ENCODE results near the gene PKNOX1. TPM values are rescaled to one million over a fixed set of nuclear protein-coding genes. Genes with fewer than 3 reads are reported as not detected.
"Not testable (repeated sequence)": the region's sequence is repeated elsewhere in the genome, so short reads cannot be mapped to it uniquely, and the experiment has no call there.

PKNOX1 gene
- total and polyA plus RNA-seq, 2 donors (not counting 1 experiment from before 2014, with no cell fraction given): 12.2 to 43.8 TPM

DNA sequence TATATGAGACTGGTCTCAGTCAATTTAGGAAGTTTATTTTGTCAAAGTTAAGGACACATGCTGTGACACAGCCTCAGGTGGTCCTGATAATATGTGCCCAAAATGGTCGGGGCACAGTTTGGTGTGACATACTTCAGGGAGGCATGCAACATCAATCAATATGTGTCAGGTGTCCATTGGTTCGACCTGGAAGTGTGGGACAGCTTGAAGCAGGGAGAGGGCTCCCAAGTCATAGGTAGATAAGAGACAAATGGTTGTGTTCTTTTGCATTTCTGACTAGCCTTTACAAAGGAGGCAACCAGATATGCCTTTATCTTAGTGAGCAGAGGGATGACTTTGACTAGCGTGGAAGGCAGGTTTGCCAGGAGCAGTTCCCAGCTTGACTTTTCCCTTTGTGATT is 44.4 kb upstream of the PKNOX1 start:
- no peak overlapping the region for H3K27ac ChIP-seq (ENCODE audit: insufficient read depth, low read length)
- no peaks in the 10 kb centered on the region for H3K4me1 ChIP-seq (ENCODE audit: control insufficient read depth, extremely low read depth, insufficient read depth, low read length)
- no peaks in the 10 kb centered on the region for H3K79me2 ChIP-seq (ENCODE audit: control insufficient read depth, insufficient read depth, low read length)
- H3K9ac ChIP-seq (ENCODE audit: insufficient read depth, low read length): no peak overlapping the region
- H2AFZ ChIP-seq (ENCODE audit: low read length): no peak overlapping the region
- H3K4me2 ChIP-seq (ENCODE audit: extremely low read depth, insufficient read depth, low read length): no peak overlapping the region
- no peaks in the 10 kb centered on the region for H3K9me3 ChIP-seq (ENCODE audit: control insufficient read depth, insufficient read depth, low read depth, low read length)
- H4K20me1 ChIP-seq (ENCODE audit: control insufficient read depth, extremely low read depth, insufficient read depth, low read length): no peaks in the 10 kb centered on the region
- H3K4me3 ChIP-seq (replicated peaks in 1 of 4; ENCODE audit: control extremely low read depth in 1 of 4, insufficient read depth in 1 of 4, low read depth in 3 of 4, low read length in 4 of 4): no peak overlapping the region
- no peak for TF ChIP-seq EZH2 (IDR thresholded peaks at IDR 0.05; ENCODE audit: low read length, missing control alignments)
- TF ChIP-seq, protein P1, sequence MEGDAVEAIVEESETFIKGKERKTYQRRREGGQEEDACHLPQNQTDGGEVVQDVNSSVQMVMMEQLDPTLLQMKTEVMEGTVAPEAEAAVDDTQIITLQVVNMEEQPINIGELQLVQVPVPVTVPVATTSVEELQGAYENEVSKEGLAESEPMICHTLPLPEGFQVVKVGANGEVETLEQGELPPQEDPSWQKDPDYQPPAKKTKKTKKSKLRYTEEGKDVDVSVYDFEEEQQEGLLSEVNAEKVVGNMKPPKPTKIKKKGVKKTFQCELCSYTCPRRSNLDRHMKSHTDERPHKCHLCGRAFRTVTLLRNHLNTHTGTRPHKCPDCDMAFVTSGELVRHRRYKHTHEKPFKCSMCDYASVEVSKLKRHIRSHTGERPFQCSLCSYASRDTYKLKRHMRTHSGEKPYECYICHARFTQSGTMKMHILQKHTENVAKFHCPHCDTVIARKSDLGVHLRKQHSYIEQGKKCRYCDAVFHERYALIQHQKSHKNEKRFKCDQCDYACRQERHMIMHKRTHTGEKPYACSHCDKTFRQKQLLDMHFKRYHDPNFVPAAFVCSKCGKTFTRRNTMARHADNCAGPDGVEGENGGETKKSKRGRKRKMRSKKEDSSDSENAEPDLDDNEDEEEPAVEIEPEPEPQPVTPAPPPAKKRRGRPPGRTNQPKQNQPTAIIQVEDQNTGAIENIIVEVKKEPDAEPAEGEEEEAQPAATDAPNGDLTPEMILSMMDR (conservative IDR thresholded peaks at IDR 0.05 in 1 of 2, IDR thresholded peaks at IDR 0.05 in 1 of 2; ENCODE audit: low read depth in 1 of 2, low read length in 2 of 2): no peak
- DNase-seq (ENCODE audit: low read depth in 2 of 2): no peak
- no peaks in the 10 kb centered on the region for H3K27me3 ChIP-seq (ENCODE audit: control insufficient read depth, insufficient read depth, low read length)
- H3K36me3 ChIP-seq (ENCODE audit: control insufficient read depth, insufficient read depth, low read length): no peaks in the 10 kb centered on the region

DNA sequence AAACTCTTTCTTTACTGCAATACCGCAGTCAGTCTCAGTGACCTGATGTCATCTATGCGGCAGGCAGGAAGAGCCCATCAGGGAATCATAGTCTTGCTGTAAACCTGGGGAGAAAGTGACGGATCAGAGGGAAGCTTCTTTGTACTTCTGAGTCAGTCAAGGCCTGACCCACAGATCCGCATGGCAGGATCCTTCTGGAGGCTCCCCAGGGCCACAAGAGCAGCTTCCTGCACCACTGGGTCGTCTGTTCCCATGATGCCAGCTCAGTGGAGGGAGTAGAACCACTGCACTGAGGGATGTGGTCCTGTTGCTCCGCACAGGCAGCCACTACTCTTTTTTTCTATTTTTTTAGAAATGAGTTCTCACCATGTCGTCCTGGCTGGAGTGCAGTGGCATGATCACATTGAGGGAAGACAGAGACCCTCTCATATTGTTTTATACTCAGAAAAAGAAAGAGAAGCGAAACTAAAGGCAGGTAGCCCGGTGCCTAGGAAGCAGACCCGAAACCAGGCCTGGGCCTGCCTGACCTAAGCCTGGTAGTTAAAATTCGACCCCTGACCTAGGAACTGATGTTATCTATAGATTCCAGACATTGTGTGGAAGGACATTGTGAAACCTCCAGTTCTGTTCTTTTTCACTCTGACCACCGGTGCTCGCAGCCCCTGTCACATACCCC is 42.7 kb upstream of the PKNOX1 start:
- no peaks in the 10 kb centered on the region for H3K79me2 ChIP-seq (ENCODE audit: control insufficient read depth, insufficient read depth, low read length)
- H4K20me1 ChIP-seq (ENCODE audit: control insufficient read depth, extremely low read depth, insufficient read depth, low read length): no peaks in the 10 kb centered on the region
- TF ChIP-seq EZH2 (IDR thresholded peaks at IDR 0.05; ENCODE audit: low read length, missing control alignments): no peak
- TF ChIP-seq, protein P1 (conservative IDR thresholded peaks at IDR 0.05 in 1 of 2, IDR thresholded peaks at IDR 0.05 in 1 of 2; ENCODE audit: low read depth in 1 of 2, low read length in 2 of 2): no peak
- H3K4me1 ChIP-seq (ENCODE audit: control insufficient read depth, extremely low read depth, insufficient read depth, low read length): no peaks in the 10 kb centered on the region
- H3K27me3 ChIP-seq (ENCODE audit: control insufficient read depth, insufficient read depth, low read length): no peaks in the 10 kb centered on the region
- no peaks in the 10 kb centered on the region for H3K36me3 ChIP-seq (ENCODE audit: control insufficient read depth, insufficient read depth, low read length)
- no peak overlapping the region for H3K9ac ChIP-seq (ENCODE audit: insufficient read depth, low read length)
- H3K9me3 ChIP-seq (ENCODE audit: control insufficient read depth, insufficient read depth, low read depth, low read length): no peaks in the 10 kb centered on the region
- H2AFZ ChIP-seq (ENCODE audit: low read length): no peak overlapping the region
- H3K4me2 ChIP-seq (ENCODE audit: extremely low read depth, insufficient read depth, low read length): no peak overlapping the region
- no peak overlapping the region for H3K4me3 ChIP-seq (replicated peaks in 1 of 4; ENCODE audit: control extremely low read depth in 1 of 4, insufficient read depth in 1 of 4, low read depth in 3 of 4, low read length in 4 of 4)
- H3K27ac ChIP-seq (ENCODE audit: insufficient read depth, low read length): no peak overlapping the region
- no peak for DNase-seq (ENCODE audit: low read depth in 2 of 2)

DNA sequence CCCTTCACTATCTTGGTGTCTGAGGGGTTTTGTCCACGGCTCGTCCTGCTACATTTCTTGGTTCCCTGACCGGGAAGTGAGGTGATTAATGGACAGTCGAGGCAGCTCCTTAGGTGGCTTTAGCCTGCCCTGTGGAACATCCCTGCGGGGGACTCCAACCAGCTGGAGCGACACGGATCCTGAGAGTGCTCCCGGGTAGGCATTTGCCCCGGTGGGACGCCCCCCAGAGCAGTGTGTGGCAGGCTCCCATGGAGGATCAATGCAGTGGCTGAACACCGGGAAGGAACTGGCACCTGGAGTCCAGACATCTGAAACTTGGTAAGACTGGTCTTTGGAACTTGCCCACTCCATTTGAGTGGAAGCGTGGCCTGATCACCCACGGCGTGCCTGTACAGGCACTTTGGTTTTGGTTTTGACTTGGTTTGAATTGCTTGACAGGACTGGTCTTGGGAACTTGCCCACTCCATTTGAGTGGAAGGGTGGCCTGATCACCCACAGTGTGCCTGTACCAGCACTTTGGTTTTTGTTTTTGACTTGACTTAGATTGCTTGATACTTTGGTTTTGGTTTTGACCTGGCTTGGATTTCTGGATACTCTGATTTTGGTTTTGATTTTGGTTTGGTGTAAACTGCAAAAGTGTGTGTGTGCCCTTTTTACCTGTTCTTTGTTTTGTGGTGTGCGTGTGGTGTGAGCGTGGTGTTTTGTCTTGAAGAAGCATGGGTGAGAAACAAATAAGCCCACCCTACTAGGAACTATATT is 41.8 kb upstream of the PKNOX1 start:
- H3K36me3 ChIP-seq (ENCODE audit: control insufficient read depth, insufficient read depth, low read length); H4K20me1 ChIP-seq (ENCODE audit: control insufficient read depth, extremely low read depth, insufficient read depth, low read length); H2AFZ ChIP-seq (ENCODE audit: low read length); H3K79me2 ChIP-seq (ENCODE audit: control insufficient read depth, insufficient read depth, low read length); H3K4me2 ChIP-seq (ENCODE audit: extremely low read depth, insufficient read depth, low read length); H3K4me3 ChIP-seq (replicated peaks in 1 of 4; ENCODE audit: control extremely low read depth in 1 of 4, insufficient read depth in 1 of 4, low read depth in 3 of 4, low read length in 4 of 4); H3K9me3 ChIP-seq (ENCODE audit: control insufficient read depth, insufficient read depth, low read depth, low read length); H3K9ac ChIP-seq (ENCODE audit: insufficient read depth, low read length); DNase-seq (ENCODE audit: low read depth in 2 of 2); H3K27me3 ChIP-seq (ENCODE audit: control insufficient read depth, insufficient read depth, low read length); H3K27ac ChIP-seq (ENCODE audit: insufficient read depth, low read length); H3K4me1 ChIP-seq (ENCODE audit: control insufficient read depth, extremely low read depth, insufficient read depth, low read length): not testable (repeated sequence)

DNA sequence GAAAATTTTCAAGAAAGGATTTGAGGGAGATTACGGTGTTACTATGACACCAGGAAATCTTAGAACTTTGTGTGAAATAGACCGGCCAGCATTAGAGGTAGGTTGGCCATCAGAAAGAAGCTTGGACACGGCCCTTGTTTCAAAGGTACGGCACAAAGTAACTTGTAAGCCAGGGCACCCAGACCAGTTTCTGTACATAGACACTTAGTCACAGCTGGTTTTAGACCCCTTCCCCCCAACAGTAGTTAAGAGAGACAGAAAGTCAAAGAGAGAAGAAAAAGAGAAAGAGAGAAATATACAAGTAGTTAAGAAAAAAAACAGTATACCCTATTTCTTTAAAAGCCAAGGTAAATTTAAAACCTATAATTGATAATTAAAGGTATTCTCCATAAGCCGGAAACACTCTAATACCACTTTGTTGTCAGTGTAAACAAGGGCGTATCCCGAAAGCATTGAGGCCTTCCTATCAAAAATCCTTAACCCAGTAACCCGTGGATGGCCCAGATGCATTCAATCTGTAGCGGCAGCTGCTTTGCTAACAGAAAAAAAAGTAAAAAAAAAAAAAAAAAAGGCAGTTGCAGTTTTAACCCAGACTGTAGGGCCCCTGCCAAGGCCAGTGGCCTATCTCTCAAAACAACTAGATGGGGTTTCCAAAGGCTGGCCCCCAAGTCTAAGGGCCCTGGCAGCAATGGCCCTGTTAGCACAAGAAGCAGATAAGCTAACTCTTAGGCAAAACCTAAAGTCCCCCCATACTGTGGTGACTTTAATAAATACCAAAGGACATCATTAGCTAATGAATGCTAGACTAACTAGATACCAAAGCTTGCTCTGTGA is 41.0 kb upstream of the PKNOX1 start:
- not testable (repeated sequence) for H3K9me3 ChIP-seq (ENCODE audit: control insufficient read depth, insufficient read depth, low read depth, low read length); DNase-seq (ENCODE audit: low read depth in 2 of 2)

DNA sequence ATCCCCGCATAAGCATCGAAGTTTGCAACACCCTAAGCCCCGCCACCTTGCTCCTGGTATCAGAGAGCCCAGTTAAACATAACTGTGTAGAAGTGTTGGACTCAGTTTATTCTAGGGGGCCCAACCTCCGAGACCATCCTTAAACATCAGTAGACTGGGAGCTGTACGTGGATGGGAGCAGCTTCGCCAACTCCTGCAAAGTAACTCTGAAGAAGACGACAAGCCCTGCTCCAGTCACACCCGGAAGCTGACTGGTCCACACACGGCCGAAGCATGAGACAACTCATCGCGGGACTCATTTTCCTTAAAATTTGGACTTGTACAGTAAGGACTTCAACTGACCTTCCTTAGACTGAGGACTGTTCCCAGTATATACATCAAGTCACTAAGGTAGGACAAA is 40.4 kb upstream of the PKNOX1 start:
- not testable (repeated sequence) for H3K27me3 ChIP-seq (ENCODE audit: control insufficient read depth, insufficient read depth, low read length); H3K4me2 ChIP-seq (ENCODE audit: extremely low read depth, insufficient read depth, low read length); H3K4me3 ChIP-seq (replicated peaks in 1 of 4; ENCODE audit: control extremely low read depth in 1 of 4, insufficient read depth in 1 of 4, low read depth in 3 of 4, low read length in 4 of 4); H3K9ac ChIP-seq (ENCODE audit: insufficient read depth, low read length); H2AFZ ChIP-seq (ENCODE audit: low read length); H3K27ac ChIP-seq (ENCODE audit: insufficient read depth, low read length); H3K36me3 ChIP-seq (ENCODE audit: control insufficient read depth, insufficient read depth, low read length); H4K20me1 ChIP-seq (ENCODE audit: control insufficient read depth, extremely low read depth, insufficient read depth, low read length); DNase-seq (ENCODE audit: low read depth in 2 of 2); H3K4me1 ChIP-seq (ENCODE audit: control insufficient read depth, extremely low read depth, insufficient read depth, low read length); H3K9me3 ChIP-seq (ENCODE audit: control insufficient read depth, insufficient read depth, low read depth, low read length); H3K79me2 ChIP-seq (ENCODE audit: control insufficient read depth, insufficient read depth, low read length)

More for the DNA sequence above, 41.0 kb upstream of the PKNOX1 start:
- not testable (repeated sequence) for H3K4me2 ChIP-seq (ENCODE audit: extremely low read depth, insufficient read depth, low read length); H3K9ac ChIP-seq (ENCODE audit: insufficient read depth, low read length); H4K20me1 ChIP-seq (ENCODE audit: control insufficient read depth, extremely low read depth, insufficient read depth, low read length); H3K4me1 ChIP-seq (ENCODE audit: control insufficient read depth, extremely low read depth, insufficient read depth, low read length); H2AFZ ChIP-seq (ENCODE audit: low read length); H3K79me2 ChIP-seq (ENCODE audit: control insufficient read depth, insufficient read depth, low read length); H3K36me3 ChIP-seq (ENCODE audit: control insufficient read depth, insufficient read depth, low read length); H3K27me3 ChIP-seq (ENCODE audit: control insufficient read depth, insufficient read depth, low read length); H3K27ac ChIP-seq (ENCODE audit: insufficient read depth, low read length); H3K4me3 ChIP-seq (replicated peaks in 1 of 4; ENCODE audit: control extremely low read depth in 1 of 4, insufficient read depth in 1 of 4, low read depth in 3 of 4, low read length in 4 of 4)
